ENCODE results near the gene SNX22.

DNA sequence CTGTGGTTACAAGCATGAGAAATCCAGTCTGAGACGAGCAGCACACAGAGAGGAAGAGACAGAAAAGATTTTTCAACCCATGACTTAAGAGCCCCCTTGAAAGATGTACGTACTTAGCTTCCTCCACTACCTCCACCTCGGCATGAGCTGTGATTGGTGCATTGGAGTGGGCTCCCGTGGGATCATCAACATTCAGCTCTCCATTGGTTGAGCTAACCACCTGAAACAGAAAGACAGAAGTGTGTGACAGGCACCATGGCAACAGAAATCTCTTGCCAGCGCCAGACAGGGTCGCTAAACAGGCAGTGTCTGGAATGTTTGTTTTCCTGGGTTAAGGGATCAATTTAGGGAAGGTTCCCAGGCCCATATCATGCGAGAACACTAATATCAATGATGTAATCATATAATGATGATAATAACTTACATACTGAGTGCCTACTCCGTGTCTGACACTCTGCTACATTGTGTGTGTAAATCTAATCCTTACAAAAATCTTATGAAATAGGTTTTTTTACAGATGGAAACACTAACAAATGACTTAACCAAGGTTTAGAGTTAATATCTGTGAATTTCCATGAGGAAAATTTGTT, 28.8 kb downstream of the SNX22 start:
- TF ChIP-seq, protein P1, sequence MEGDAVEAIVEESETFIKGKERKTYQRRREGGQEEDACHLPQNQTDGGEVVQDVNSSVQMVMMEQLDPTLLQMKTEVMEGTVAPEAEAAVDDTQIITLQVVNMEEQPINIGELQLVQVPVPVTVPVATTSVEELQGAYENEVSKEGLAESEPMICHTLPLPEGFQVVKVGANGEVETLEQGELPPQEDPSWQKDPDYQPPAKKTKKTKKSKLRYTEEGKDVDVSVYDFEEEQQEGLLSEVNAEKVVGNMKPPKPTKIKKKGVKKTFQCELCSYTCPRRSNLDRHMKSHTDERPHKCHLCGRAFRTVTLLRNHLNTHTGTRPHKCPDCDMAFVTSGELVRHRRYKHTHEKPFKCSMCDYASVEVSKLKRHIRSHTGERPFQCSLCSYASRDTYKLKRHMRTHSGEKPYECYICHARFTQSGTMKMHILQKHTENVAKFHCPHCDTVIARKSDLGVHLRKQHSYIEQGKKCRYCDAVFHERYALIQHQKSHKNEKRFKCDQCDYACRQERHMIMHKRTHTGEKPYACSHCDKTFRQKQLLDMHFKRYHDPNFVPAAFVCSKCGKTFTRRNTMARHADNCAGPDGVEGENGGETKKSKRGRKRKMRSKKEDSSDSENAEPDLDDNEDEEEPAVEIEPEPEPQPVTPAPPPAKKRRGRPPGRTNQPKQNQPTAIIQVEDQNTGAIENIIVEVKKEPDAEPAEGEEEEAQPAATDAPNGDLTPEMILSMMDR (IDR thresholded peaks at IDR 0.05; ENCODE audit: poor library complexity): no peak
- no peak for TF ChIP-seq EZH2 (IDR thresholded peaks at IDR 0.05; ENCODE audit: borderline replicate concordance)
